GM10266 (cell line): Measurements from ENCODE around the gene BAD.
"Not testable (repeated sequence)": the region's sequence is repeated elsewhere in the genome, so short reads cannot be mapped to it uniquely, and the experiment has no call there.

Experiments used
- DNase-seq: peaks from one replicate; pipeline ENCODE4 v3.0.0; 2012; ENCODE audit errors: extremely low spot score
- CTCF ChIP-seq: IDR thresholded peaks from 2 replicates; pipeline ENCODE4 v1.5.1; 2012; ENCODE audit warnings: mild to moderate bottlenecking, low read depth; ENCODE audit not compliant: control insufficient read depth, insufficient read depth; ENCODE audit errors: missing control alignments

Gene BAD

GRCh38 chr11:64324692-64325469, 40.4 kb upstream of the BAD start:
- no peak for TF ChIP-seq CTCF

GRCh38 chr11:64323984-64324383, 39.5 kb upstream of the BAD start:
- not testable (repeated sequence) for DNase-seq

More at GRCh38 chr11:64324692-64325469, 40.4 kb upstream of the BAD start:
- no peak for DNase-seq

GRCh38 chr11:64323373-64323772, 38.9 kb upstream of the BAD start:
- no peak for TF ChIP-seq CTCF
- no peak for DNase-seq

GRCh38 chr11:64322925-64323260, 38.4 kb upstream of the BAD start:
- TF ChIP-seq CTCF, result no peak
- DNase-seq, result no peak

- DNase-seq, result no peak
- no peak for TF ChIP-seq CTCF
These were observed 37.1 kb upstream of the BAD start for GRCh38 chr11:64321533-64321932.

GRCh38 chr11:64321026-64321425, 36.6 kb upstream of the BAD start:
- no peak for DNase-seq
- TF ChIP-seq CTCF, result no peak

- TF ChIP-seq CTCF, result no peak
- DNase-seq, result no peak
These were observed 36.1 kb upstream of the BAD start for GRCh38 chr11:64320556-64320955.
